NB4 (cell line): ENCODE data around the gene PAXIP1.

Experiments used
- CTCF ChIP-seq: IDR thresholded peaks from one replicate; pipeline ENCODE4 v1.5.1; 2012; ENCODE audit warnings: low read depth, low read length
- MYC ChIP-seq: IDR thresholded peaks from 2 replicates; pipeline ENCODE4 v1.6.1; 2011; ENCODE audit warnings: low read depth, low read length
- POLR2A ChIP-seq: IDR thresholded peaks from 2 replicates; pipeline ENCODE4 v1.6.1; 2011; ENCODE audit warnings: mild to moderate bottlenecking; ENCODE audit not compliant: insufficient read length; ENCODE audit errors: extremely low read depth

DNA sequence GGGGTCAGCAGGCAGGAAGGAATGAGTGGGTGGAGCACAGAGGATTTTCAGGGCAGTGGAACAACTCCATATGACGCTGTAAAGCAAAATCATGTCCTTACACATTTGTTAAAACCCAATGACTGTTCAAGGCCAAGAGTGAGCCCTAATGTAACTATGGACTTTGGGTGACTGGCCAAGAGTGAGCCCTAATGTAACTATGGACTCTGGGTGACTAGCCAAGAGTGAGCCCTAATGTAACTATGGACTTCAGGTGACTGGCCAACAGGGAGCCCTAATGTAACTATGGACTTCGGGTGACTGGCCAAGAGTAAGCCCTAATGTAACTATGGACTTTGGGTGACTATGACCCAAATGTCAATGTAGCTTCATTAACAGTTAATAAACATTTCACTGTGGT is 52.0 kb downstream of the PAXIP1 start:
- TF ChIP-seq CTCF (no peak), MYC (no peak), POLR2A (no peak)
